ENCODE measurements around the gene SPAG8. TPM values are rescaled to one million over a fixed set of nuclear protein-coding genes. Genes with fewer than 3 reads are reported as not detected.
A peak's percentile ranks its signal among the peaks of the same experiment; 100 is the strongest.

The SPAG8 gene
- polyA plus RNA-seq, 2 of the 4 experiments (the other 2 are of a cell fraction): 0.31 to 0.45 TPM

DNA sequence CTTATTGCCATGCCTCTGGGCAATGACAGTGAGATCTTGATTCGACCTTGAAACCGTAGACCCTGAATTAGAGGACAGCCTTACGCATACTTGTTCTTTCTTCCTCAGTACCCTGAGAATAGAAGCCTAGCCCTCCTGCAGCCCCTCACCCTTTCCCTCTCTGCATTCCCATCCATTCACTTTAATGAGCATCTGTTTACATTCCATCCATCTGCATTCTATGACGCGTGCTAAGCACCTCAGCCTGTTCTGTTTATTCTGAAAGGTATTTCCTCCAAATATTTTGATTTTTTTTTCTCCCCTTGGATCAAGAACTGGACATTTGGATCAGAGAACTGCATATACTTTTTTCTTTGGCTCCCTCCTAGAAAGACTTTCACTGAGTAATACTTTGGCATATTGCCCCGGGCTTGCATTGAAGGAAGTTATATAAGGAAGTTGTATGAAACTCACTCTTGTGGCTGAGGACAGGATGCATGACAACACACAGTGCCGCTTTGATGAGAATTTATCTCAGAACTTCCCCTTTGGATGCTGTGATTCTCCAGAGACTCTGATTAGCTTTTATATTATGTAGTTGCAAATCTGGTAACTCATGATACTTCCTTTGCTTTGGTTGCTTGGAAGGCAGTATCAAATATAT, 32.7 kb upstream of the SPAG8 start:
- ATAC-seq: peak in 1 of 2 experiments; percentile 55; a peak in 3 of 6 replicates
- H3K9me3 ChIP-seq: no peaks in the 10 kb centered on the region
- 61% methylated on average over 7 of the region's 7 CpGs for WGBS (ENCODE audit: missing lambda C conversion rate)
- no peak overlapping the region for H3K27ac ChIP-seq
- DNase-seq (ENCODE audit: low read depth in 1 of 2, low spot score in 1 of 2): peak in 1 of 2 experiments; percentile 56
- peaks cover 13% of the 10 kb centered on the region for H3K4me1 ChIP-seq
- no peak overlapping the region for H3K4me3 ChIP-seq
- POLR2A ChIA-PET: no interaction called here
- H3K4me2 ChIP-seq: peak overlapping the region; percentile 31; the same call in 2 of the 3 replicates
- CTCF ChIA-PET: interaction anchor here (0.7 to 4.3 kb wide), 8 partner anchors 11 to 101 kb away, joined by 3 to 19 read pairs (median 4); no protein-coding TSS in a partner anchor
- FAIRE-seq: no peak
- no peak for TF ChIP-seq MYC (IDR thresholded peaks at IDR 0.05; ENCODE audit: borderline replicate concordance, low read length)
- no peak for TF ChIP-seq CBX8 (IDR thresholded peaks at IDR 0.05)
- TF ChIP-seq ZNF302 (CRISPR knock-in tag; IDR thresholded peaks at IDR 0.05): no peak
- TF ChIP-seq HDAC2 (IDR thresholded peaks at IDR 0.05): no peak
- no peak for TF ChIP-seq E2F6 (IDR thresholded peaks at IDR 0.05; ENCODE audit: borderline replicate concordance, low read depth)
- TF ChIP-seq REST (IDR thresholded peaks at IDR 0.05): no peak
- no peak for TF ChIP-seq ZSCAN20 (CRISPR knock-in tag; IDR thresholded peaks at IDR 0.05)
- no peak for TF ChIP-seq KDM5A (IDR thresholded peaks at IDR 0.05)
- TF ChIP-seq HOXB5 (CRISPR knock-in tag; IDR thresholded peaks at IDR 0.05): no peak
- TF ChIP-seq RFX5 (IDR thresholded peaks at IDR 0.05): no peak
- TF ChIP-seq SMC3 (IDR thresholded peaks at IDR 0.05): no peak
- no peak for TF ChIP-seq TP53 (CRISPR knock-in tag; IDR thresholded peaks at IDR 0.05)
- no peak for TF ChIP-seq MAFK (IDR thresholded peaks at IDR 0.05; ENCODE audit: partially characterized antibody)
- no peak for TF ChIP-seq SREBF2 (IDR thresholded peaks at IDR 0.05)
- TF ChIP-seq CTCF (IDR thresholded peaks at IDR 0.05): no peak
- TF ChIP-seq HMGXB4 (CRISPR knock-in tag; IDR thresholded peaks at IDR 0.05; ENCODE audit: borderline replicate concordance): no peak
- TF ChIP-seq MAX (IDR thresholded peaks at IDR 0.05): no peak
- TF ChIP-seq FOSB (CRISPR knock-in tag; IDR thresholded peaks at IDR 0.05): no peak
- TF ChIP-seq, protein P1, sequence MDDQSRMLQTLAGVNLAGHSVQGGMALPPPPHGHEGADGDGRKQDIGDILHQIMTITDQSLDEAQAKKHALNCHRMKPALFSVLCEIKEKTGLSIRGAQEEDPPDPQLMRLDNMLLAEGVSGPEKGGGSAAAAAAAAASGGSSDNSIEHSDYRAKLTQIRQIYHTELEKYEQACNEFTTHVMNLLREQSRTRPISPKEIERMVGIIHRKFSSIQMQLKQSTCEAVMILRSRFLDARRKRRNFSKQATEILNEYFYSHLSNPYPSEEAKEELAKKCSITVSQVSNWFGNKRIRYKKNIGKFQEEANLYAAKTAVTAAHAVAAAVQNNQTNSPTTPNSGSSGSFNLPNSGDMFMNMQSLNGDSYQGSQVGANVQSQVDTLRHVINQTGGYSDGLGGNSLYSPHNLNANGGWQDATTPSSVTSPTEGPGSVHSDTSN (IDR thresholded peaks at IDR 0.05): no peak
